Measurements from ENCODE around the gene SPOCK2. TPM values are rescaled to one million over a fixed set of nuclear protein-coding genes. Genes with fewer than 3 reads are reported as not detected.

Gene SPOCK2
- total RNA-seq, 2 experiments from 2014 or later, result 0.76 to 7.5 TPM

GRCh38 chr10:72009051-72009424 is 79.3 kb downstream of the SPOCK2 start:
- ChIA-PET POLR2A (no interaction called here), CTCF (ENCODE audit: unreplicated experiment) (interaction anchor here (0.5 kb wide), 1 partner anchor 40 kb away, joined by 3 read pairs; no protein-coding TSS in a partner anchor)
- H3K9me3 ChIP-seq (ENCODE audit: low read length), result no peaks in the 10 kb centered on the region
- H3K9me2 ChIP-seq (ENCODE audit: insufficient read depth, low read length), result no peaks in the 10 kb centered on the region
- DNase-seq (ENCODE audit: low spot score), result no peak
- no peaks in the 10 kb centered on the region for H3K4me1 ChIP-seq (ENCODE audit: insufficient read depth, low read length, poor library complexity, severe bottlenecking)
- no peak overlapping the region for H2AFZ ChIP-seq (ENCODE audit: low read length)
- H3K4me3 ChIP-seq (ENCODE audit: low read depth, low read length, poor library complexity, severe bottlenecking), result no peak overlapping the region
- H3K27ac ChIP-seq (ENCODE audit: low read depth, low read length, poor library complexity, severe bottlenecking), result no peak overlapping the region
- intact Hi-C loops (cut with micrococcal nuclease; ENCODE audit: unreplicated experiment), result no loop called here
- no peaks in the 10 kb centered on the region for H4K20me1 ChIP-seq (ENCODE audit: insufficient read depth, low read length)
- no peaks in the 10 kb centered on the region for H3K79me2 ChIP-seq (ENCODE audit: insufficient read depth, low read depth, low read length)
- BruUV-seq (replicated peaks), result no TSS peak
- TF ChIP-seq EZH2phosphoT487 (IDR thresholded peaks at IDR 0.05; ENCODE audit: borderline replicate concordance, low read depth, low read length), result no peak
- TF ChIP-seq CTCF (conservative IDR thresholded peaks at IDR 0.05; ENCODE audit: low read length), result no peak
- H3K4me2 ChIP-seq (ENCODE audit: low read length), result no peak overlapping the region
- H3K36me3 ChIP-seq (ENCODE audit: insufficient read depth, low read length), result no peaks in the 10 kb centered on the region

Other genes starting within 250 kb of the SPOCK2 start
- gene PSAP, start 237.3 kb downstream of the SPOCK2 start, total RNA-seq (2014; rRNA removed; shearing (Covaris generic)), result 156 and 163 TPM in 2 replicates
- 186 and 200 TPM in 2 replicates for gene PSAP, start 237.3 kb downstream of the SPOCK2 start, total RNA-seq (2022)
- not detected in 2 replicates for gene CHST3, start 124.2 kb downstream of the SPOCK2 start, total RNA-seq (2014; rRNA removed; shearing (Covaris generic))
- gene CHST3, start 124.2 kb downstream of the SPOCK2 start, total RNA-seq (2022), result not detected in 2 replicates
- gene ANAPC16, start 127.5 kb upstream of the SPOCK2 start, total RNA-seq (2014; rRNA removed; shearing (Covaris generic)), result 48.4 and 68.0 TPM in 2 replicates
- gene ANAPC16, start 127.5 kb upstream of the SPOCK2 start, total RNA-seq (2022), result 84.7 and 92.8 TPM in 2 replicates
- gene ASCC1, start 127.7 kb upstream of the SPOCK2 start, total RNA-seq (2014; rRNA removed; shearing (Covaris generic)), result 19.3 and 27.1 TPM in 2 replicates
- 51.5 and 59.9 TPM in 2 replicates for gene ASCC1, start 127.7 kb upstream of the SPOCK2 start, total RNA-seq (2022)
- gene DDIT4, start 185.4 kb upstream of the SPOCK2 start, total RNA-seq (2014; rRNA removed; shearing (Covaris generic)), result 102 and 105 TPM in 2 replicates
- gene DDIT4, start 185.4 kb upstream of the SPOCK2 start, total RNA-seq (2022), result 32.8 and 91.8 TPM in 2 replicates

Measured in OCI-LY7 (cell line).